Smooth muscle cell (in vitro differentiated cells): ENCODE measurements around the gene SECTM1. TPM values are rescaled to one million over a fixed set of nuclear protein-coding genes. Genes with fewer than 3 reads are reported as not detected.

ENCODE experiments used
- DNase-seq: peaks from one replicate; lab custom pipeline; 2025; ENCODE audit not compliant: unreplicated experiment; lab: John Stamatoyannopoulos, UW
- H2AFZ ChIP-seq: fragments of 200-600 bp; sonication (generic); 2 replicates; pipeline ENCODE4 v1.6.0; 2016; ENCODE audit warnings: antibody characterized with exemption, low read depth, mild to moderate bottlenecking
- H3F3A ChIP-seq: fragments of 200-600 bp; sonication (generic); 2 replicates; pipeline ENCODE4 v1.6.0; 2017; ENCODE audit warnings: antibody characterized with exemption, low read depth
- H3K27ac ChIP-seq: fragments of 200-600 bp; sonication (generic); 2 replicates; pipeline ENCODE4 v1.5.1; 2016; ENCODE audit warnings: low read depth, mild to moderate bottlenecking
- H3K27me3 ChIP-seq: fragments of 200-600 bp; sonication (generic); 2 replicates; pipeline ENCODE4 v1.6.1; 2016; ENCODE audit warnings: low read depth, mild to moderate bottlenecking
- H3K36me3 ChIP-seq: fragments of 200-600 bp; sonication (generic); 2 replicates; pipeline ENCODE4 v1.5.1; 2016; ENCODE audit warnings: low read depth
- H3K4me1 ChIP-seq: fragments of 200-600 bp; sonication (generic); 2 replicates; pipeline ENCODE4 v1.5.1; 2016; ENCODE audit warnings: low read depth
- H3K4me2 ChIP-seq: fragments of 200-600 bp; sonication (generic); 2 replicates; pipeline ENCODE4 v1.6.0; 2016; ENCODE audit warnings: mild to moderate bottlenecking
- H3K4me3 ChIP-seq: fragments of 200-600 bp; sonication (generic); 2 replicates; pipeline ENCODE4 v1.5.1; 2016; ENCODE audit warnings: mild to moderate bottlenecking
- H3K79me2 ChIP-seq: fragments of 200-600 bp; sonication (generic); 2 replicates; pipeline ENCODE4 v1.6.0; 2016; ENCODE audit warnings: low read depth, mild to moderate bottlenecking
- H3K9ac ChIP-seq: fragments of 200-600 bp; sonication (generic); 2 replicates; pipeline ENCODE4 v1.6.0; 2016; ENCODE audit warnings: low read depth
- H3K9me3 ChIP-seq: fragments of 200-600 bp; sonication (generic); replicated peaks from 2 replicates; pipeline ENCODE4 v1.5.1; 2016; ENCODE audit warnings: low read depth
- H4K20me1 ChIP-seq: fragments of 200-600 bp; sonication (generic); 2 replicates; pipeline ENCODE4 v1.6.0; 2016; ENCODE audit warnings: low read depth
- CTCF ChIP-seq: fragments of 200-600 bp; sonication (generic); IDR thresholded peaks from 2 replicates; pipeline ENCODE4 v1.5.1; 2017; ENCODE audit warnings: borderline replicate concordance, mild to moderate bottlenecking, antibody characterized with exemption; ENCODE audit not compliant: insufficient read depth, poor library complexity, severe bottlenecking
- WGBS: methylation state at CpG from one replicate; pipeline ENCODE4 v1.1.7; 2016; ENCODE audit warnings: low lambda C conversion rate; 5-methylcytosine and 5-hydroxymethylcytosine counted together
- polyA plus RNA-seq: library from polyadenylated mRNA; unstranded; fragments of >200 nt; fragmentation: Nextera tagmentation; extraction: Ambion mirVana; gene quantifications from 2 replicates; pipeline ENCODE4 v1.2.1, GENCODE V29; 2016
- total RNA-seq: library from RNA; depleted of rRNA; stranded (reverse); fragments of >200 nt; gene quantifications from 2 replicates; pipeline ENCODE4 v1.2.3, GENCODE V29; 2014

SECTM1 gene
- total and polyA plus RNA-seq, 2 experiments from 2014 or later = 0.49 TPM; not detected in 1

GRCh38 chr17:82292251-82293154 is 41.1 kb downstream of the SECTM1 start:
- peaks cover 3% of the 10 kb centered on the region for H3F3A ChIP-seq
- H4K20me1 ChIP-seq = no peaks in the 10 kb centered on the region
- no peaks in the 10 kb centered on the region for H3K36me3 ChIP-seq
- 6% methylated on average over 73 of the region's 86 CpGs for WGBS
- H3K27me3 ChIP-seq = no peaks in the 10 kb centered on the region
- H3K4me1 ChIP-seq = no peaks in the 10 kb centered on the region
- peak; percentile 63 for DNase-seq
- H3K27ac ChIP-seq = peak overlapping the region; percentile 74
- no peaks in the 10 kb centered on the region for H3K79me2 ChIP-seq
- peak overlapping the region; percentile 81 for H2AFZ ChIP-seq
- TF ChIP-seq CTCF = no peak
- H3K9me3 ChIP-seq = no peaks in the 10 kb centered on the region
- H3K9ac ChIP-seq = peak overlapping the region; percentile 80
- peak overlapping the region; percentile 94 for H3K4me2 ChIP-seq
- peak overlapping the region; percentile 74 for H3K4me3 ChIP-seq

- WGBS = 94% methylated on average over 19 of the region's 19 CpGs
- no peaks in the 10 kb centered on the region for H4K20me1 ChIP-seq
- peak overlapping the region; percentile 74 for H3K4me3 ChIP-seq
- H3K27me3 ChIP-seq = no peaks in the 10 kb centered on the region
- H3F3A ChIP-seq = peaks cover 3% of the 10 kb centered on the region
- peak overlapping the region; percentile 94 for H3K4me2 ChIP-seq
- no peaks in the 10 kb centered on the region for H3K9me3 ChIP-seq
- H2AFZ ChIP-seq = peak overlapping the region; percentile 81
- no peak for DNase-seq
- H3K4me1 ChIP-seq = no peaks in the 10 kb centered on the region
- no peak for TF ChIP-seq CTCF
- no peaks in the 10 kb centered on the region for H3K36me3 ChIP-seq
- no peaks in the 10 kb centered on the region for H3K79me2 ChIP-seq
- no peak overlapping the region for H3K27ac ChIP-seq
- peak overlapping the region; percentile 44 for H3K9ac ChIP-seq
These were observed 41.9 kb downstream of the SECTM1 start for GRCh38 chr17:82291582-82292250.

- H3F3A ChIP-seq = no peaks in the 10 kb centered on the region
- H3K27ac ChIP-seq = no peak overlapping the region
- H3K9ac ChIP-seq = no peak overlapping the region
- H3K27me3 ChIP-seq = no peaks in the 10 kb centered on the region
- no peak for TF ChIP-seq CTCF
- no peak overlapping the region for H3K4me3 ChIP-seq
- no peaks in the 10 kb centered on the region for H4K20me1 ChIP-seq
- H3K9me3 ChIP-seq = no peaks in the 10 kb centered on the region
- no peak overlapping the region for H2AFZ ChIP-seq
- H3K4me2 ChIP-seq = no peak overlapping the region
- no peak for DNase-seq
- no peaks in the 10 kb centered on the region for H3K79me2 ChIP-seq
- no peaks in the 10 kb centered on the region for H3K36me3 ChIP-seq
- WGBS = 87% methylated on average over 19 of the region's 19 CpGs
- H3K4me1 ChIP-seq = no peaks in the 10 kb centered on the region
These were observed 45.4 kb downstream of the SECTM1 start for GRCh38 chr17:82287868-82288801.
